Fibroblast of skin of scalp (primary cell): Measurements from ENCODE around the gene RNF207.

ENCODE experiments used
- DNase-seq: peaks from one replicate; pipeline ENCODE4 v3.0.0-alpha.2; 2013

The RNF207 gene

DNA sequence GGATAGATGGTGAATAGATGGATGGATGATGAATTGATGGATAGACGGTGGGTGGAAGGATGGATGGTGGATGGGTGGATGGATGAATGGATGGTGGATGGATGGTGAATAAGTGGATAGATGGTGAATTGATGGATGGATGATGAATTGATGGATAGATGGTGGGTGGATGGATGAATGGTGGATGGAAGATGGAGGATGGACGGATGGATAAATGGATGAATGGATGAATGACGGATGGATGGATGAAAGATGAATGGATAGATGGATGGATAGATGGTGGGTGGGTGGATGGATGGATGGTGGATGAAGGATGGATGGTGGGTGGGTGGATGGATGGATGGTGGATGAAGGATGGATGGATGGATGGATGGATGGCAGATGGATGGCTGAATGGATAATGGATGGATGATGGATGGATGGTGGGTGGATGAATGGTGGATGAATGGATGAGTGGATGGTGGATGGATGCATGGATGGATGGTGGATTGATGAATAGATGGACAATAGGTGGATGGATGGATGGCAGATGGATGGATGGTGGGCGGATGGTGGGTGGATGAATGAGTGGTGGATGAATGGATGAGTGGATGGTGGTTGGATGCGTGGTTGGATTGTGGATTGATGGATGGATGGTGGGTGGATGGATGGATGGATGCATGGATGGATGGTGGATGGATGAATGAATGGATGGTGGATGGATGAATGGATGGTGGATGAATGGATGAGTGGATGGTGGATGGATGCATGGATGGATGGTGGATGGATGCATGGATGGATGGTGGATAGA lies 31.1 kb upstream of the RNF207 start:
- DNase-seq = no peak

DNA sequence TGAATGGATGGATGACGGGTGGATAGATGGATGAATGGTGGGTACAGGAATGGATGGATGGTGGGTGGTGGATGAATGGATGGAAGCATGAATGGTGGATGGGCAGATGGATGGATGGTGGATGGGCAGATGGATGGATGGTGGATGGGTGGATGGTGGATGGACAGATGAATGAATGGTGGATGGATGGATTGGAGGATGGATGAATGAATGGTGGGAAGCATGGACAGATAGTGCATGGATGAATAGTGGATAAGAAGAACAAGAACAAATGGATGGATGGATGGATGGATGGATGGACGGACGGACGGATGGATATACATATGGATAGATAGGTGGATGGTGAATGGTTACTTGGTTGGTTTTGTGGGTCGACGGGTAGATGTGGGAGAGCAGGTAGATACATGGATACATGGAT lies 30.5 kb upstream of the RNF207 start:
- DNase-seq = no peak

DNA sequence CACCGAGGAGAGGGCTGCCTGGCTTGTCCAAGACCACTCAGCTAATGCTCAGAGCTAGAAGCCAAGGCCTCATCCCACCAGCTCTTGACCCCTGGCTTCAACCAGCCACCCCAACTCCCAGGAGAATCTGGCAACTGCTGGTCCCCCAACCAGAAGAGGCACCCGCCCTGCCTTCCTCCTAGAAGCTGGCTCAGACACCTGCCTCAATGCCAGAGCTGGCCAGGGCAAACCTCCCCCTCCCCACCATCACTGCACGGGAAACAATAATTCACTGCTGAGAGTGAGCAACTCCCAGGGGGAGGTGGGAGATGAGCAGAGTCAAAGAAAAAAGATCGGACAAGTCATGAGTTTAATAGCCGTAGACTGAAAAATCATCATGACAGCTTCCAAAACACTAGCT lies 29.1 kb upstream of the RNF207 start:
- DNase-seq = no peak

DNA sequence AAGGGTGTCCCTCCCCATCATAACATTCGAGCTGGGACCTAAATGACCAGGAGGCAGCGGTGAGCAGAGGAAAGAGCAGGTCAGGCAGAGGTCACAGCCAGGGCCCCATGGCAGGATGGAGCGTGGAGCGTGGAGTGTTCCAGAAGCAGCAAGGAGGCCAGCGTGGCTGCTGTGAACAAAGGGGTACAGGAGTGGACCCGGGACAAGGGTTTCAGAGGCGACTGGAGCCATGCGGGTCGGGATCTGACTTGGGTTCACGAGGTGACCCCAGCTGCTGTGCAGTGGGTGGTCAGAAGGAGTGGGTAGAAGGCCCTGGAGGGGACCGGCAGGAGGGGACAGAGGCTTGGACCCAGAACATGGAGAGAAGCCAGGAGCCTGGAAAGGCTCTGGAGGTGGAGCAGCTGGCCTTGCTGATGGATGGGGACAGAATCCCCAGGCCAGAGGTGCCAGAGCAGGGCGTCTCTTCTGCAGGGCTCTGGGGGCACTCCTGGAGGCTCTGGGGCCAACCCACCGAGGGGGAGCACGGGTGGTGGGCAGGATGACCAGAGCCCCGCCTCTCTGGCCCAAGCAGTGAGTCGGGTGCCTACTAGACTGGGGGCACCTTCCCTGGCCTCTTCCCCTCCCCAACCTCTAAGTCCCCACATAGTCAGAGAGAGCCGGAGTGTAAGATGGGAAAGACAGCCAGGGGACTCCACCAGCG lies 28.1 kb upstream of the RNF207 start:
- DNase-seq = no peak

DNA sequence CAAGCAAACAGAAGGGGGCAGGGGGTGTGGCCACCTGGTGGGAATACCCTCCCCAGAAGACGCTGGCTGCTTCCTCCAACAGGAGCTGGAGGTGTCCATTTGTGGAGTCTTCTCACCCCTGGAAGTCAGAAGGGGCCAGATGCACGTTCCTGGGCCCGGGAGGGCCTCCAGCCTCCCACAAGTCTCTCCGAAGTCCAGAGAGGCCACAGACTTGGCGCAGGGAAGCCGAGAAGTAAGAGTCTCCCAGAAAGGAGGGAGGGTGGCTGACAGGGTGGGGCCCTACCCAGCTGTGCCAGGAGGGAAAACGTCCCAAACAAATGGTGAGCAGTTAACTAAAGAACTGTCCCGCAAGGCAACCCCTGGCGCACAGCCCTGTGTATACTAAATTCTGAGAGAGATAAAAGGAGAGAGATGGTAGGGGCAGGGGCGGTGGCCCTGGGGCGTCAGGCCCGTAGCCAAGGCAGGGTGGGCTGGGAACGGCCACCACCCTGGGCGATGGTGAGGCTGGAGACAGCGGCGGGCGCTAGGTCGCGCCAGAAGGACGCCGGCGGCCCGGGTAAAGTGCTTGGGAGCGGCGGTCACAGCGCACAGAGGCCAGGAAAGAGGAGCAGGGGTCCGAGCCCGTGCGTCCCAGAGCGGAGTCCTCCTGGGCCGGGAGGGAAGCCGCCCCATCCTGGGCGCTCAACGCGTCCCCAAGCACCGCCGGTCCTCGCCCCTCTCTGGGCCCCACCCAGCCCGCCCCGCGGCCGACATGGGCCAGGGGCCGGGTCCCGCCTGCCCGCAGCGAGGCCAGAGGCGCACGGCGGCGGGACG lies 27.0 kb upstream of the RNF207 start:
- DNase-seq = no peak

DNA sequence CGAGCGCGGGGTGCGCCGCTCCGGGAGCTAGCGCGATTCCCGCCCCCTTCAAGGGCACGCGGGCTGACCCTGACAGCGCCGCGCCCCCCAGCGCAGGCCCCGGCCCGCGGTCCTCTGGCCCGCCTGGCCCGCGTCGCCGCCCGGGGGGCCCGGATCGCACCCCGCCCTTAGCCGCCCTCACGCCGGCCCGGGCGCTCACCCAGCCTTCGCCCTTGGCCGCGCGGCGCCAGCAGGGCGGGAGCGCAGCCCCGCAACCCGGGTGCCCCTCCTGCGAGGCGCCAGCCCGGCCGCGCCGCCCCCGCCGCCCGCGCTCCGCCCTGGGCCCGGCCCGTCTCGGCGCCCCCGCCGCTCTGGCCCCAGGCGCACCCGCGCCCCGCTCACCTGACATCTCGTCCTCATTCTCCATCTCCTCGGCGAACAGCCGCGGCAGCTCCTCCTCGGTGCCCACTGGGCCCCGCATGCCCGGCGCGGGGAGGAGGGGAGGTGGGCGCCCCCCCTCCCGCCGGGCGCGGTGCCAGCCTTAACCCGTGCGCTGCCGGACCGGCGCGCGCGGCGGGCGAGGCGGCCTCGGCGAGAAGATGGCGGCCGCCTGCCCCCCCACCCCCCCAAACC lies 26.2 kb upstream of the RNF207 start:
- DNase-seq = no peak

DNA sequence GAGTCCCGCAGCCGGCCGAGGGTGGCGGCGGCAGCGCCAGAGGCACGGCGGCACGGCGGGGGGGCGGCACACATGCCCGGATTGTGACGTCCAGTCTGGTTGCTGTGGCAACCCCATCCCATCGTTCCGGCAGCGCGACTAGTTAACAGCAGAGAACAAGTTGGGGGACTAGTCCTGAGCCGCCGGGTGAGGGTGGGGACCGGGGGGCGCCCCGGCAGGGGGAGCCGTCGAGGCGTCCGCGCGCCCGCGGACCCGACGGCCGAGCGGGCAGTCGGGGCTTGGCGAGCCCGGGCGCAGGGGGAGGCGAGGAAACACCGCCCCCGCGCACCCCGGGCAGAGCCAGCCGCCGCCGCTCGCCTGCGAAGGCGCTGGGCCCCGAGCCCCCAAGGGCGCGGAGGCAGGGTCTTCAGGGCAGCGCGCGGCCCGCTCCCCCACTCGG lies 25.6 kb upstream of the RNF207 start, which contains the start of gene CHD5:
TSS of gene CHD5 (minus strand) at position 54 of the 439 bp plus-strand sequence. CDS start 298 bp downstream, outside the sequence.
- DNase-seq = no peak

- no peak for DNase-seq
Observed at GRCh38 chr1:6180707-6181311, 25.1 kb upstream of the RNF207 start.

GRCh38 chr1:6181347-6181770 lies 24.6 kb upstream of the RNF207 start:
- no peak for DNase-seq

DNA sequence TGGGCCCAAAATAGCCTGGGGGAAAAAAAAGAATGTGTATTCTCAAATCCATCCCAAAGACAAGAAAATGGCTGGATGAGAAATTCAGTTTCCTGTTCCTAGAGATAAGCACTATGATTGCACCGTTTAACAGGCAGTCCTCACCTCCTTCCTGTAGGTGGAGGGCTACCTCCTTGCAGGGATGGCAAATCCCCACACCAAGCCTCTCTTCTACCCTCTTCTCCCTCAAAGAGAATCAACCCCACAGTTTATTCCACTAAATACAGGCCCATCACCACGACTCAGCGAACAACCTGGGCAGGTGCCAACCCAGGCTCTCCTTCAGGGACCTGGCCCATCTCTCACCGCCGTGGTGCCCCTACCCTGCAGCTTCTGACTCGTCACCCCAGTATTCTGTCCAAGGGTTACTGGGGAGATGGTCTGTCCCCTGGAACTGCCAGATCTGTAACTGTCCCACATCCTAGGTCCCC lies 22.4 kb upstream of the RNF207 start:
- DNase-seq = peak; percentile 14

DNA sequence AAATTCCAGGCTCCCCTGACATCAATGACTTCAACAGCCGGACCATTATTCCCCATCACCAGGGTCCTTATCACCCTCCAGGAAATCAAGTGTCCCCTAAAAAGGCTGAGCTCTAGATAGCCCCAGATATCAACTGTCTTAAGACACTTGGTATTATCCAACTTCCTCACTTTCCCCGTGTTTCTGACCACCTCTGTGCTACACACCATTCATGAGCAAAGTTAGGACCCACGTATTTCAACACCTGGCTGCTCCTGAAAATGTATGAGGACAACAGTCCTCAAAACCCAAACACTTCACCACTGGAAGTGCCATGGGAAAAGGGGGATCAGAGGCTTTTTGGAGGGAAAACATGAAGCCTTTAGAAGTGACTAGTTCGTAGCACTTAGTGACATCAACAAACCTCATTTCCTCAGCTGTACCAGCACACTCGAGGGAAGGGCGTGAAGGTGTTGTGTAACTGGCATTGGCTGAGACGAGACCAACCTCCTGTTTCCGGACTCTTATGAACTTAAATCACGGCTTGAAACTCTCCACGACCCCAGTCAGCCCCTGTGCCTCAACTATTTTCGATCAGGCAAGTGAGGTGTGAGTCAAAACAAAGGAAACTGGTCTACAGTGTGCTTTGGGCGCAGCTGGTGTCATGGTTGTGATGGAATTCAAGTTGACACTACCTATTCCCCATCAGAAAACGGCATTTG lies 21.7 kb upstream of the RNF207 start:
- no peak for DNase-seq

DNA sequence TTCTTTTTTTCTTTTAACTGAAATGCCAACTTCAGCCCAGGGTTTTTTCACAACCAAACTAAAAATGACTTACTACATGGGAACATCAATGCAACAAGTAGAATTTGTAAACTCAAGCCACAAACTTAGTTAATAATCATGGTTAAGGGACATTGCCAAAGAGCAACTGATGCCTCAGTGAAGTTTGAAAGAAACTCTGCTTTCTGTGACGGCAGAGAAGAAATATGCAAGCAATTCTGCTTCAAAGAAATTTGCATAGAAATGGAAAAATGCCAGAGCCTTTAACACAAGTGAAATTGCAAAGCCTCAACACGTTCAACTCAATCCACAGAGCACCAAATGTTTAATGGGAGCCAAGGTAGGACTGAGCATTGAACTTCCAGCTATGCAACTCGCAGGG lies 20.8 kb upstream of the RNF207 start:
- peak; percentile 85 for DNase-seq

DNA sequence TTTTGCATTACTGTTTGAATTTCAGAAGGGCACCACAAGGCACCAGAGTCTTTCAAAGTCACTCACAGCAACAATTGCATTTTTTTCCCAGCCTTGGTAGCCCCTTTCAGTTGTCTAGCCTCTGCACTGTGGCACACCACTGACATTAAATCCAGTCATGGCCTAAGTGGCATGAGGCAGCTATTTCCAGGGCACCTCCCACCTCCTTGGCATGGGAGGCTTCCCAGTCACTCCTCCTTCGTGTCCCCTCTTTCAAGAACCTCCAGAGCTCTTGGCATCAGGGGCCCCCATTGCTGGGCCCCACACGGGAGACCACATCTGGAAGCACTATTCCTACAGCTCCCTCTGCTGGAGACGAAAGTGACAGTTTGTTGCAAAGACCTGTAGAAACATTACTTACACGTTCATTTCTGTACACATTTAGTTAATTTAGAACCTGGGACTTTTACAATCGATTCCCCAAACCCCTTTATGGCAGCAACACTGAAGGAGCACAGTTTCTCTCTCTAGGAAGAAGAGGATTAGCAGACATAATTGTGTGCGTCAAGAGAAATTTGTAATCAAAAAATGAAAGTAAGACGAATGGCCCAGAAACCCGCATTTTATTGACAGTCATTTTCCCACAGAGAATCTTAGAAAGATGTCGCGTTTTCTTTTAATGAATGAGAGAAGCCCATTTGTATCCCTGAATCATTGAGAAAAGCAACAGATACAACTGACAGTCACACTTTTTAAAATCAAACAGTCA lies 20.1 kb upstream of the RNF207 start:
- DNase-seq = peak; percentile 37

GRCh38 chr1:6188466-6188865 lies 17.5 kb upstream of the RNF207 start:
- DNase-seq = no peak

DNA sequence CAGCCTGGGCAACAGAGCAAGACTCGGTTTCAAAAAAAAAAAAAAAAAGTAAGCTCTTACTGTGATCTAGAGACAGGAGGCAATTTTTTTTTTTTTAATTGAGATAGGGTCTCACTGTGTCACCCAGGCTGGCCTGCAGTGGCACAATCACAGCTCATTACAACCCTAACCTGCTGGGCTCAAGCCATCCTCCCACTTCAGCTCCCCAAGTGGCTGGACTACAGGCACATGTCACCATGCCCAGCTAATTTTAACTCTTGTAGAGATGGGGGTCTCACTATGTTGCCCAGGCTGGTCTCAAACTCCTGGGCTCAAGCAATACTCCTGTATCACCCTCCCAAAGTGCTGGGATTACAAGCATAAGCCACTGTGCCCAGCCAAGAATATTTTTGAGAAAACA lies 14.0 kb upstream of the RNF207 start:
- DNase-seq = no peak

DNA sequence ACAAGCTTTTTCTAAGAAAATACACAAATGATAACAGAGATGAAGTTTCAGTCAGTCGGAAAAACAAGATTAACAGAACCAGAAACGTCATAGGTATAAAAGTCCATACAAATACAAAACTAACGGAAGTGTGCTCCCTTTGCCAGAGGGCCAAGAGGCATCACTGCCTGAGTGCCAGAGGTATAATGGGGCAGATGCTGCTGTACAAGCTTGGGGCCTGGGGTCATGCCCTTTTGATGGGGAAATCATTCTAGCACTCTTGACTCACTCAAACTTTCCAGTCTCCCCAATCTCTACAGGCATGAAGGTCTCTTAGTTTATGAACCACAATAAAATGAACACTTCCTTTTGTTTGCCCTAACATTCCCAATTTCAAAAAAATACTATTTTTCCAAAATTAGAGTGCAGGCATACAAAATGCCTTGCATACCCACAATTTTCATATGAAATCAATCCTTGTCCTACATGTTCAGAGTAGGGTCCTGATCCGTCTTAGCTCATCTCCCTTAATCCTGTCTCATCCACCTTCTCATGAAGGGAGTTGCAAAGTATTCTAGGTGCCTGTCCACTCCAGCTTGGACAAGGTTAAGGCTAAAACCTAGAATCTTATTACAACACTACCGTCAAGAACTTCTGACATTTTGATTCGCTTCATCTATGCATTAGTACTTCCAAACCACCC lies 8.0 kb upstream of the RNF207 start:
- DNase-seq = no peak

DNA sequence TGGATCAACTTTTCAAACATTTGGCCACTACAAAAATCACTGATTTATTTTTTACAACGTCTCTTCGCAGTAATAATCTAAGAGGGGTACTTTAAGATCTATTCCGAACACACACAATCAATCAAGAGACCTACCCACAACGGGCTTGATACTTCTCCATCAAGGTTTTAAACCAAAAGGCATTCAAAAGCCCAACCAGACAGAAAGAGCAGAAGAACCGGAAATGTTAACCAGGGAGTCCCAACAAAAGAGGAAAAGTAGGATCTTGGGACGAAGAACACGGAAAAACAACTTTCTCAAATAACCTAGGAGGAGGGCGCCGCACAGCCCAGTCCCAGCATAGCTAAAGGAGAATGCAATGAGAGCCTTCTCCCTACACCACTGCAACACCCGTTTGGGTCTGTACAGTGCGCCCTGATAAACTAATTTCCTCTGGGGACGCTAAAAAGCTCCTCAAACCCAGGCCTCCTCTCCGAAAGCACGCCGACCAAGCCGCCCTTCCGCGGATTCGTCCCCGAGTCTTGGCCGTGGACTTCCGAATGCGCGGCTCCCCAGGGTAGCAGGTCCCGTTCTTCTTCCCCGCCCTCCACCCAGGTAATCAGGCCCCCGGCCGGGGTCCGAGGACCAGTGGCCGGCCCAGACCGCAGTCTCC lies 7.1 kb upstream of the RNF207 start:
- no peak for DNase-seq

DNA sequence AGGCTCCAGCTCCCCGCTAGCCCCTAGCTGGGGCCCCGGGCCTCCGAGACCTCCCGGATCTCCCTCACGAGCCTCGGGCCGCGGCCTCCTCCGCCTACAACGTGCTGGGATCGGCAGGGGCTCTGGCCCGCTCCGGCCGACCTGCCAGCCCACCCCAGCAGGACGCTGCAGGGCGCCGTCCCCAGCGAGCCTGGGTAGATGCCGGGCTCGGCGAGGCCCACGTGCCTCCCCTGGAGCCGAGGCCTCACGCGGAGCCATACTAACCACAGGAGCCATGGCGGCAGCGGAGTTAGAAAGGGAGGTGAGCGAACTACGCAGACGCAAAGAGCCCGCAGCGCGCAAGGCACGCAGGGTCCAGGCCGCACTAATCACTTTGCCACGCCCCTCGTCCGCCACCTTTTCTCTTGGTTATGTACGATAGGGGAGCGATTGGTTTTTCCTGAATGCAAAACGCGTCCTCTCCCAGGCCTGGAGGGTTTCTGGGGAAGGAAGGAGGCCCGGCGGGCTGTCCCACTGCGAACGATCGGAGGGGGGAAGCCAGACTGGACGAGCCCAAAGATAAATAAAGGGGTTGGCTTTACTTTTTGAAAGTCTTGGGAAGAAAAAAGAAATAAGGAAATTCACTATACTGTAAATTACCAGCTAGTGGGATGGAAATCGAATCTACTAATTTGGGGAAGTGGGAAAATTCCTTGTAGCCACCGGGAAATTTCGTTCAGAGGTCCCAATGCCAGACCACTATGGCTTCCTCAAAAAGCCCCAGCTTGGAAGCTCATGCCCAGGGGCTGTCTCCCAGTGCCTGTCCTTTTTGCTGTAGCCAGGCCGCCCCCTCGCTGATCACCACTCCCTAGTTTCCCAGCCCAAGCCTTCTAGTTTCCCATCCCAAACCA lies 6.4 kb upstream of the RNF207 start, which contains the start of gene RPL22:
TSS of gene RPL22 (minus strand) at position 298 of the 890 bp plus-strand sequence. CDS start at position 276, 22 bp downstream.
- peak; percentile 100 for DNase-seq
